Osteoblast (primary cell): ENCODE measurements around the gene ASXL2. TPM values are rescaled to one million over a fixed set of nuclear protein-coding genes. Genes with fewer than 3 reads are reported as not detected.
A peak's percentile ranks its signal among the peaks of the same experiment; 100 is the strongest.

ENCODE experiments used
- DNase-seq: peaks from one replicate; pipeline ENCODE4 v3.0.0; 2011; ENCODE audit warnings: low spot score, mixed read lengths; ENCODE audit not compliant: insufficient read length; ENCODE audit errors: missing footprints
- H2AFZ ChIP-seq: 2 replicates; pipeline ENCODE4 v1.6.0; 2011; ENCODE audit warnings: mild to moderate bottlenecking, low read length
- H3K27ac ChIP-seq: 2 replicates; pipeline ENCODE4 v1.5.1; 2011; ENCODE audit warnings: mild to moderate bottlenecking, low read depth, low read length, moderate library complexity
- H3K27me3 ChIP-seq: 2 replicates; pipeline ENCODE4 v1.6.0; 2012; ENCODE audit warnings: mild to moderate bottlenecking, control low read depth, inconsistent platforms, low read length, moderate library complexity; ENCODE audit not compliant: insufficient read depth
- H3K36me3 ChIP-seq: 2 replicates; pipeline ENCODE4 v1.5.1; 2011; ENCODE audit warnings: mild to moderate bottlenecking, low read length, control low read depth, moderate library complexity; ENCODE audit not compliant: insufficient read depth
- H3K4me1 ChIP-seq: 2 replicates; pipeline ENCODE4 v1.5.1; 2011; ENCODE audit warnings: mild to moderate bottlenecking, low read length, control low read depth, moderate library complexity; ENCODE audit not compliant: insufficient read depth
- H3K4me2 ChIP-seq: 2 replicates; pipeline ENCODE4 v1.6.0; 2011; ENCODE audit warnings: mild to moderate bottlenecking, low read length; ENCODE audit not compliant: insufficient read depth
- H3K4me3 ChIP-seq: fragments of 200-600 bp; sonication (generic); 3 replicates; pipeline ENCODE4 v1.5.1; 2012; ENCODE audit warnings: mild to moderate bottlenecking, low read length, inconsistent platforms; ENCODE audit not compliant: insufficient read depth
- H3K79me2 ChIP-seq: 2 replicates; pipeline ENCODE4 v1.6.0; 2012; ENCODE audit warnings: mild to moderate bottlenecking, low read length, control low read depth, inconsistent platforms; ENCODE audit not compliant: insufficient read depth
- H3K9me3 ChIP-seq: 2 replicates; pipeline ENCODE4 v1.5.1; 2011; ENCODE audit warnings: low read depth, low read length, control low read depth
- H4K20me1 ChIP-seq: 2 replicates; pipeline ENCODE4 v1.6.0; 2012; ENCODE audit warnings: mild to moderate bottlenecking, low read length, control low read depth; ENCODE audit not compliant: insufficient read depth
- total RNA-seq: library from RNA; depleted of rRNA; stranded (reverse); fragments of >200 nt; gene quantifications from 2 replicates; pipeline ENCODE4 v1.2.3, GENCODE V29; 2012
- TF ChIP-seq, protein P1 (sequence below): IDR thresholded peaks from 2 replicates; pipeline ENCODE4 v1.5.1; 2011; ENCODE audit warnings: mild to moderate bottlenecking, low read depth, low read length, moderate library complexity; ENCODE audit errors: extremely low read depth

Gene ASXL2
- total RNA-seq, 1 donor, result 13.0 TPM

DNA sequence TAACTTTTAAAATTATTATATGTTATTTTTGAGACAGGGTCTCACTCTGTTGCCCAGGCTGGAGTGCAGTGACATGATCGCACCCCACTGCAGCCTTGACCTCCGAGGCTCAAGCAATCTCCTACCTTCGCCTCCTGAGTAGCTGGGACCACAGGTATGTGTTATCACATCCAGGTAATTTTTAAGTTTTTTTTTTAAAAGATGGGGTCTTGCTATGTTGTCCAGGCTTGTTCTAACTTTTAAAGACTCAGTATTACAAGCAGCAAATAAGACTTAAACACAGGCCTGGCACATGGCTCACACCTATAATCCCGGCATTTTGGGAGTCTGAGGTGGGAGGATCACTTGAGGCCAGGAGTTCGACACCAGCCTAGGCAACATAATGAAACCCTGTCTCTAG is 101.2 kb downstream of the ASXL2 start:
- H3K36me3 ChIP-seq, result peaks cover 3% of the 10 kb centered on the region
- H3K4me1 ChIP-seq, result no peaks in the 10 kb centered on the region
- no peak overlapping the region for H3K4me3 ChIP-seq
- no peak overlapping the region for H3K27ac ChIP-seq
- no peak overlapping the region for H3K4me2 ChIP-seq
- H4K20me1 ChIP-seq, result no peaks in the 10 kb centered on the region
- H2AFZ ChIP-seq, result no peak overlapping the region
- no peaks in the 10 kb centered on the region for H3K79me2 ChIP-seq
- H3K27me3 ChIP-seq, result no peaks in the 10 kb centered on the region
- no peak for DNase-seq
- TF ChIP-seq, protein P1, sequence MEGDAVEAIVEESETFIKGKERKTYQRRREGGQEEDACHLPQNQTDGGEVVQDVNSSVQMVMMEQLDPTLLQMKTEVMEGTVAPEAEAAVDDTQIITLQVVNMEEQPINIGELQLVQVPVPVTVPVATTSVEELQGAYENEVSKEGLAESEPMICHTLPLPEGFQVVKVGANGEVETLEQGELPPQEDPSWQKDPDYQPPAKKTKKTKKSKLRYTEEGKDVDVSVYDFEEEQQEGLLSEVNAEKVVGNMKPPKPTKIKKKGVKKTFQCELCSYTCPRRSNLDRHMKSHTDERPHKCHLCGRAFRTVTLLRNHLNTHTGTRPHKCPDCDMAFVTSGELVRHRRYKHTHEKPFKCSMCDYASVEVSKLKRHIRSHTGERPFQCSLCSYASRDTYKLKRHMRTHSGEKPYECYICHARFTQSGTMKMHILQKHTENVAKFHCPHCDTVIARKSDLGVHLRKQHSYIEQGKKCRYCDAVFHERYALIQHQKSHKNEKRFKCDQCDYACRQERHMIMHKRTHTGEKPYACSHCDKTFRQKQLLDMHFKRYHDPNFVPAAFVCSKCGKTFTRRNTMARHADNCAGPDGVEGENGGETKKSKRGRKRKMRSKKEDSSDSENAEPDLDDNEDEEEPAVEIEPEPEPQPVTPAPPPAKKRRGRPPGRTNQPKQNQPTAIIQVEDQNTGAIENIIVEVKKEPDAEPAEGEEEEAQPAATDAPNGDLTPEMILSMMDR, result no peak
- no peaks in the 10 kb centered on the region for H3K9me3 ChIP-seq

DNA sequence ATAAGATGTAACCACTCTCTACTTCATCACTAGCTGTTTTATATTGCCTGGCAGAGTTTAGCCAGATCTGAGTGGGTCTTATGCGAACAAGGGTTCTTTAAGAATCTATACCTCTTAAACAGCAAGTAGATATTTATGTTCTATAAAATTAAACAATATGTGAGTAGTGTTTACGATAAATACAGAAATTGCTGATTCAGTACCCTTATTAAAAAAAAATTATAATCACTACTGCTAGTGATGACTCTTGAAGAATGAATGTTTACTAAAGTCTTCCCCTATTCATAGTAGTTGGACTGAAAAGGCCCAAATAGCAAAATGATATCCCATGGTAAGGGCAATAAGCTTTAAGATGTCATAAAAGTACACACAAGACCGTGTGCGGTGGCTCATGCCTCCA is 106.2 kb downstream of the ASXL2 start:
- no peaks in the 10 kb centered on the region for H3K27me3 ChIP-seq
- H3K4me3 ChIP-seq, result no peak overlapping the region
- no peaks in the 10 kb centered on the region for H3K9me3 ChIP-seq
- no peak overlapping the region for H3K4me2 ChIP-seq
- H3K4me1 ChIP-seq, result no peaks in the 10 kb centered on the region
- TF ChIP-seq, protein P1, result no peak
- DNase-seq, result peak; percentile 45
- H4K20me1 ChIP-seq, result no peaks in the 10 kb centered on the region
- H3K36me3 ChIP-seq, result peaks cover 31% of the 10 kb centered on the region
- no peaks in the 10 kb centered on the region for H3K79me2 ChIP-seq
- no peak overlapping the region for H3K27ac ChIP-seq
- no peak overlapping the region for H2AFZ ChIP-seq

DNA sequence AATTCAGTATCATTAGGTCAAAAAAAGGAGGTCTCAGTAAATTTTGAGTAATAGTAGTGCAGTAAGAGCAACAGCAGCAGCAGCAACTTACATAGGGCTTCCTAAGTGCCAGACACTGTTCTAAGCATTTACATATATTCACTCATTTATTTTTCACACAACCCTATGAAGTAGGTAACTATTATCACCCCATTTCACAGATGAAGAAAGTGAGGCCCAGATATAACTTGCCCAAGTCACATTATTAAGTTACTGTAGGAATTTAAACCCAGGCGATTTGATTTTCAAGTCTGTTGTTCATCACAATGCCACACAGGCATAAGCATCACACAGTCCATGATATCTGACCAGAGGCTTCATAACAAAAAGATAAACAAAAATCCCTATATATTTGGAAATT is 114.7 kb downstream of the ASXL2 start:
- Histone ChIP-seq H4K20me1 (no peaks in the 10 kb centered on the region), H3K4me2 (no peak overlapping the region), H3K36me3 (peaks cover 29% of the 10 kb centered on the region), H3K4me1 (no peaks in the 10 kb centered on the region), H3K79me2 (no peaks in the 10 kb centered on the region), H3K27me3 (no peaks in the 10 kb centered on the region), H3K27ac (no peak overlapping the region), H3K9me3 (no peaks in the 10 kb centered on the region), H2AFZ (no peak overlapping the region), H3K4me3 (no peak overlapping the region)
- DNase-seq, result no peak
- TF ChIP-seq, protein P1, result no peak

DNA sequence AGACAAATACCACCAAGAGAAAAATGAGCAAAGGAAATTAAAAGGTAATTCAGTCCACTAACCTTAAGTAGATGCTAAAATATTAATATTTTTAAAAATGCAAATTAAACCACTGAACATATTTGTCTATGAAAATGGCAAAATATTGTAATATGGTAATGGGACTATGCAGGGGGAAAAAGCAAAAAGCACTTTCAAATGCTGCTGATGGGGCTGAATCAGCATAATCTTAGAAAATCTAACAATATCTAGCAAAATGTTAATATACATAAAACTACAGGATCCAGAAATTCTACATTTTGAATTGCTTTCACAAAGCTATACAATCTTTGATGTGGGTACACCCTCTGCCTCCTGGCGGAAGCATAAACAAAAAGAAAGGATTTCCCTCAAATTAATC is 118.0 kb downstream of the ASXL2 start:
- Histone ChIP-seq H3K27ac (no peak overlapping the region), H4K20me1 (no peaks in the 10 kb centered on the region), H3K27me3 (no peaks in the 10 kb centered on the region), H3K4me3 (no peak overlapping the region), H3K79me2 (no peaks in the 10 kb centered on the region), H2AFZ (no peak overlapping the region), H3K4me1 (no peaks in the 10 kb centered on the region), H3K4me2 (no peak overlapping the region), H3K36me3 (peaks cover 25% of the 10 kb centered on the region), H3K9me3 (no peaks in the 10 kb centered on the region)
- TF ChIP-seq, protein P1, result no peak
- no peak for DNase-seq
